Rectal smooth muscle tissue (tissue), 1 donor: Measurements from ENCODE around the gene MCHR1.

Source experiments
- H3K27ac ChIP-seq: one replicate; pipeline ENCODE4 v1.7.0; 2013; ENCODE audit warnings: low read depth, low read length, inconsistent platforms
- H3K27me3 ChIP-seq: one replicate; pipeline ENCODE4 v1.7.0; 2013; ENCODE audit warnings: low read length; ENCODE audit not compliant: control insufficient read depth, insufficient read depth
- H3K36me3 ChIP-seq: one replicate; pipeline ENCODE4 v1.7.0; 2013; ENCODE audit warnings: low read length; ENCODE audit not compliant: control insufficient read depth, insufficient read depth
- H3K4me1 ChIP-seq: one replicate; pipeline ENCODE4 v1.7.0; 2013; ENCODE audit warnings: low read length; ENCODE audit not compliant: control insufficient read depth, insufficient read depth
- H3K4me3 ChIP-seq: one replicate; pipeline ENCODE4 v1.7.0; 2013; ENCODE audit warnings: low read length
- H3K9ac ChIP-seq: one replicate; pipeline ENCODE4 v1.7.0; 2013; ENCODE audit warnings: low read length

Gene MCHR1

DNA sequence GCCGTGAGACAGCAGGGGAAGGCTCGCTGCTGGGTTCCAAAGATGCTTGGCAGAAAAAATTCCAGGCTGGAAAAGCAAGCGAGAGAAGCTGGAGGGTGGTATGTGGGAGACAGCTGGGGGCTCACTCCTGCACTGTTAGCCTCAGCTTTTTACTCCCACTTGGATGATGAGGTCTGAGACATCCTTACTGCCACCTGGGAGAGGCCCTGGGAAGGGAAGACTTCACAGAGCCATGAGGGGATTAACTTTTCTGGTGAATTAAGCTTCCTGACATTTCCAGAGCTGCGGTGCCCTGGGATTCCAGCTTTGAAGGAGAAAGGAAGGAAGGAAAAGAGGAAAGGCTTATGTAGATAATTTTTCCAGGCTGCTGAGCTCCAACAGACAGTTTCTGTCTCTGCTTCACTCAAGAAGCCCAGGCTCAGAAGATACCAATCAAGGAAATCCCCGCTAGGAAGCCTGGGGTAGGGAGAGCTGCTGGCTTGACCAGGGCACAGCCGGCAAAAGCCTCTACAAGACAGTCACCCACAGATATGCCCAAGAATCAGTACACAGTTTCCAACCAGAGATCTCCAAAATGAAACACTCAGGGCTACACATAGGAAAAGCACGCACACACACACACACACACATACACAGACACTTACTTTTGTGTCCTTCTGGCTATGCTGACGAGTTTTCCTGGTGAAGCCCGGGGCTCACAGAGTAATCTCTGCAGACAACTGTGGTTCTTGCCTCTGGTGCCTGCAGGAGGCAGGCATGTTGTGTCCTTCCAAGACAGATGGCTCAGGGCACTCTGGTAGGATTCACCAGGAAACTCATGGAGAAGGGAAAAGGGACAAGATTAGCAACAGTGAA lies 907 bp downstream of the MCHR1 start:
- Histone ChIP-seq H3K4me1 (no peaks in the 10 kb centered on the region), H3K36me3 (no peaks in the 10 kb centered on the region), H3K27ac (no peak overlapping the region), H3K4me3 (peak overlapping the region; percentile 42), H3K9ac (no peak overlapping the region), H3K27me3 (peaks cover 2% of the 10 kb centered on the region)

DNA sequence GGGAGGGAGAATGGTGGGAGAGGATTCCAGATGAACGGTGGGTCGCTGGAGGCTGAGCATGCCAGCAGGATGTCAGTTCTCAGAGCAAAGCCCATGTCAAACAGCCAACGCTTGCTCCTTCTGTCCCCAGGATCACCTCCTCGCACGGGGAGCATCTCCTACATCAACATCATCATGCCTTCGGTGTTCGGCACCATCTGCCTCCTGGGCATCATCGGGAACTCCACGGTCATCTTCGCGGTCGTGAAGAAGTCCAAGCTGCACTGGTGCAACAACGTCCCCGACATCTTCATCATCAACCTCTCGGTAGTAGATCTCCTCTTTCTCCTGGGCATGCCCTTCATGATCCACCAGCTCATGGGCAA lies 1.5 kb downstream of the MCHR1 start:
- peaks cover 2% of the 10 kb centered on the region for H3K27me3 ChIP-seq
- H3K4me1 ChIP-seq: no peaks in the 10 kb centered on the region
- no peak overlapping the region for H3K9ac ChIP-seq
- H3K27ac ChIP-seq: no peak overlapping the region
- H3K4me3 ChIP-seq: no peak overlapping the region
- no peaks in the 10 kb centered on the region for H3K36me3 ChIP-seq

DNA sequence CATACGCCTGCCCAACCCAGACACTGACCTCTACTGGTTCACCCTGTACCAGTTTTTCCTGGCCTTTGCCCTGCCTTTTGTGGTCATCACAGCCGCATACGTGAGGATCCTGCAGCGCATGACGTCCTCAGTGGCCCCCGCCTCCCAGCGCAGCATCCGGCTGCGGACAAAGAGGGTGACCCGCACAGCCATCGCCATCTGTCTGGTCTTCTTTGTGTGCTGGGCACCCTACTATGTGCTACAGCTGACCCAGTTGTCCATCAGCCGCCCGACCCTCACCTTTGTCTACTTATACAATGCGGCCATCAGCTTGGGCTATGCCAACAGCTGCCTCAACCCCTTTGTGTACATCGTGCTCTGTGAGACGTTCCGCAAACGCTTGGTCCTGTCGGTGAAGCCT lies 2.2 kb downstream of the MCHR1 start:
- Histone ChIP-seq H3K9ac (no peak overlapping the region), H3K4me3 (no peak overlapping the region), H3K27me3 (peaks cover 2% of the 10 kb centered on the region), H3K36me3 (no peaks in the 10 kb centered on the region), H3K27ac (no peak overlapping the region), H3K4me1 (no peaks in the 10 kb centered on the region)

DNA sequence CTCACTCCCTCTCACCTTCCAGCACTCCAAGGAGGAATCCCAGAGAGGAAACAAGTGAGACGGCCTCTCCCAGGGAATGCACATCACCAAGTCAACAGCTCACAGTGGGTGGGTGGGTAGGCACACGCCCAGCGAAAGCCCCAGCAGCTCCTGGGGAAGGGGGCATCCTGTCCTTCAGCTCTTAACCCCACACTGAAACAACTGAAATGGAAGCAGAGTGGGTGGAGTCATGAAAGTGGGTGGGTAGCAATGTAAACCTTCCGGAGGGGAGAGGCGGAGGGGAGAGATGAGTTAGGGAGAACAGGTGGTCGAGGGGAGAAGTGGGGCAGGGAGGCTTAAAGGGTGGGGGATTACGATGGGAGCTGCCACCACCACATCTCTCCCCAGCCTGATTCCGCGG lies 5.4 kb downstream of the MCHR1 start:
- Histone ChIP-seq H3K4me3 (no peak overlapping the region), H3K27me3 (no peaks in the 10 kb centered on the region), H3K9ac (no peak overlapping the region), H3K36me3 (no peaks in the 10 kb centered on the region), H3K4me1 (no peaks in the 10 kb centered on the region), H3K27ac (no peak overlapping the region)

DNA sequence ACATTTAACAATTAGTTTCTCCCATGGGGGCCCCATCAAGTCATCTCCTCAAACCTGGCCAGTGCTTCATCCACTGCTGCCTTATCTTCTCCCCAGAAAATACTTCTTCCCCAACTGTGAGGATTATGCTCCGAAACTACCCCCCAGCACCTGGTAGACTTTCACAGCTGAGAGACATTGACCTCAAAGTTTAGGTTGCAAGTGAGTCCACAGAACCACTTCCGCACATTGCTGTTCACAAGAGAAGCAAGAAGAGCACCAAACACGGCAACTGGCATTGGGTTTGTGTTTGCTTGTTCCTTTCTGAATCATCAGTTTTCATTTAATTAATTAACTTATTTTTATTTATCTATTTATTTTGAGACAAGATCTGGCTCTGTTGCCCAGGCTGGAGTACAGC lies 6.1 kb downstream of the MCHR1 start:
- Histone ChIP-seq H3K27me3 (no peaks in the 10 kb centered on the region), H3K36me3 (no peaks in the 10 kb centered on the region), H3K9ac (no peak overlapping the region), H3K4me3 (no peak overlapping the region), H3K27ac (no peak overlapping the region), H3K4me1 (no peaks in the 10 kb centered on the region)

DNA sequence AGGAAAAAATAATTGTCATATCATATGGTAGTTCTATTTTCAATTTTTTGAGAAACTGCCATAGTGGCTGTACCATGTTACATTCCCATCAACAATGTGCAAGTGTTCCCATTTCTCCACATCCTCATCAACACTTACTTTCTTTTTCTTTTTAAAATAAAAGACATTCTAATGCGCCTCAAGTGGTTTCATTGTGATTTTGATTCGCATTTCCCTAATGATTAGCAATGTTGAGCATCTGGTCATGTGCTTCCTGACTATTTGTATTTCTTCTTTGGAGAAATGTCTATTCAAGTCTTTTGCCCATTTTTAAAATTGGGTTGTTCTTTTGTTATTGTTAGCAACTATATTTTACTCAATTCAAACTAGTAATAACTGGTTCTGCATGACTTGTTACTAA lies 8.4 kb downstream of the MCHR1 start:
- H3K9ac ChIP-seq: no peak overlapping the region
- H3K36me3 ChIP-seq: no peaks in the 10 kb centered on the region
- H3K27ac ChIP-seq: no peak overlapping the region
- no peaks in the 10 kb centered on the region for H3K4me1 ChIP-seq
- H3K27me3 ChIP-seq: no peaks in the 10 kb centered on the region
- no peak overlapping the region for H3K4me3 ChIP-seq

DNA sequence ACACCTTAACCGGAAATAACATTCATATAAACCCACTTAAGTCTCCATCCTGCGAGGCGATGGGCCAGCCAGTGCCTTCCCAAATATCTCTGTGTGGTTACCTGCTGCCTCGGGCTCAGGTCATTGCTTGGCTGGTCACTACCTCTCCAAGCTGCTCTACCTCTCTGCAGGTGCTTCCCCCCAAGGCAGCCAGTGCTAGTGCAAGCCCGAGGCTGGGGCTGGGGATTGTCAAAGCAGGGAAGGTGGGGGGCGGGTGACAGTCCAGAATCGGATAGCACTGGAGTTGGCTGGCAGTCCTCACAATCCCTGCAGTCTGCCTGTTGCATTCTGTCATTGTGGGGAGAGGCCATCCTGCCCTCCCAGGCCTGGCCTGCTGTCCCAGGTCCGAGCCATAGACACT lies 11.1 kb downstream of the MCHR1 start:
- Histone ChIP-seq H3K27ac (no peak overlapping the region), H3K4me3 (no peak overlapping the region), H3K4me1 (peaks cover 7% of the 10 kb centered on the region), H3K27me3 (no peaks in the 10 kb centered on the region), H3K9ac (no peak overlapping the region), H3K36me3 (no peaks in the 10 kb centered on the region)

DNA sequence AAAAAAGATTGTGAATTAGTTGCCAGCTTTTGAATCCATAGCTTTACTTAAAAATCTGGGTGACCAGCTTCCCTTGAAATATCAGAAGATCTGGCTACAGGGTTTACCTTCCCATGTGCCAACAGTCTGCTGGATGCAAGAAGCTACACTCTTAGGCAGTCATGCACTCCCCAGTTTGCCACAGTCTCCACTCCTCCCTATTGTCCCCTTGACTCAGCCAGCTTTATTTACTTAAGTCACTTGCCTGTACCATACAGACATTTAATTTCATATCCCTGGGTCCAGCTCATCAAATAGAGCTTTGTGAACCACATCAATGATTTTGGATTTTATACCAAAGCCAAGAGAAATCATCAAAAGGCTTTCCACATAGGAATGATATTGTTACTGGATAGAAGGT lies 12.2 kb downstream of the MCHR1 start:
- Histone ChIP-seq H3K4me3 (no peak overlapping the region), H3K4me1 (peaks cover 7% of the 10 kb centered on the region), H3K27ac (no peak overlapping the region), H3K36me3 (no peaks in the 10 kb centered on the region), H3K27me3 (no peaks in the 10 kb centered on the region), H3K9ac (no peak overlapping the region)

DNA sequence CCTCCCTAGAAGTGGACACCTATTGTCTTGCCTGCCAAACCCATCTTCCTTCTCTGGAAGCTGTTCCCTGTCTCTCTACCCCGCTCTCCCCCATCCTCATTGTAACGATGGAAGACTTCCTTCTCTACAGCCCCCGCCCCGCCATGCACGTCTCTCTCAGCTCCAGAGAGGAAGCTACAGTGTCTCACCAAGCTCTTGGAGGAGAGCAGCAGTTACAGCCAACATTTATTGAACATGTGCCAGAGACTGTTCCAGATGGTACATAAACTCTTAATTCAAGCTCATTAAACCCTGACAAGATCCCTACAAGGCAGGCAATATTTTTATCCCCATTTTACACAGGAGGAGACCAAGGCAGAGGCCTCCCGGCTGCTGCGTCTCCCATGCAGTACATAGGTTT lies 15.1 kb downstream of the MCHR1 start:
- no peaks in the 10 kb centered on the region for H3K36me3 ChIP-seq
- no peaks in the 10 kb centered on the region for H3K27me3 ChIP-seq
- H3K27ac ChIP-seq: no peak overlapping the region
- H3K4me3 ChIP-seq: no peak overlapping the region
- peaks cover 7% of the 10 kb centered on the region for H3K4me1 ChIP-seq
- H3K9ac ChIP-seq: no peak overlapping the region

DNA sequence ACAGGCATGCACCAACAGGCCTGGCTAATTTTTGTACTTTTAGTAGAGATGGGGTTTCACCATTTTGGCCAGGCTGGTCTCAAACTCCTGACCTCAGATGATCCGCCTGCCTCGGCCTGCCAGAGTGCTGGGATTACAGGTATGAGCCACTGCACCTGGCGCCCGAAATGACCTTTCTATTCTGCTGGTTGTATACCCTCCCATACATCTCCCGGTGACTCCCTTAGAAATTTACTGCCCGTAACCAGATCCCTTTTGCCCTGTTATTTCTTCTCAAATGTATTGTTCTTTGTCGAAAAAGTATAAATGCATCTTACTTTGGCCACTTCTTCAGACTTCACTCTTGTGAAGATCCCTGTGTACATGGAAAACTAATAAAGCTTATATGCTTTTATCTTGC lies 22.0 kb downstream of the MCHR1 start:
- Histone ChIP-seq H3K4me1 (no peaks in the 10 kb centered on the region), H3K27ac (no peak overlapping the region), H3K4me3 (no peak overlapping the region), H3K36me3 (no peaks in the 10 kb centered on the region), H3K27me3 (no peaks in the 10 kb centered on the region), H3K9ac (no peak overlapping the region)

DNA sequence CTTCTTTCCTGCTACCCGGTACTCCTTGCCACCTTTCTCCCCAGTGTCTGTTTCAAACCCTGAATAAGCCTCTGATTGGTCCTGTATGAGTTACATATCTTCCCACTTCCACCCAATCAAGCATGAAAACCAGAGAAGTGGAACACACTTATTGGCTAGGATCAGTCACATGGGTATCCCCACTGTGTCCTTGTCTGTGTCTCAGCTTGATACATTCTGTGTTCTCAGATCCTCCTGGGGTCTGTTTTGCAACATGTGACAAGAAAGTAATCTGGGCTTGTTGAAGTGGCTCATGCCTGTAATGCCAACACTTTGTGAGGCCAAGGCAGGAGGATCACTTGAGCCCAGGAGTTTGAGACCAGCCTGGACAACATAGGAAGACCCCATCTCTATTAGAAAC lies 23.9 kb downstream of the MCHR1 start:
- H3K36me3 ChIP-seq: no peaks in the 10 kb centered on the region
- no peak overlapping the region for H3K27ac ChIP-seq
- H3K9ac ChIP-seq: no peak overlapping the region

DNA sequence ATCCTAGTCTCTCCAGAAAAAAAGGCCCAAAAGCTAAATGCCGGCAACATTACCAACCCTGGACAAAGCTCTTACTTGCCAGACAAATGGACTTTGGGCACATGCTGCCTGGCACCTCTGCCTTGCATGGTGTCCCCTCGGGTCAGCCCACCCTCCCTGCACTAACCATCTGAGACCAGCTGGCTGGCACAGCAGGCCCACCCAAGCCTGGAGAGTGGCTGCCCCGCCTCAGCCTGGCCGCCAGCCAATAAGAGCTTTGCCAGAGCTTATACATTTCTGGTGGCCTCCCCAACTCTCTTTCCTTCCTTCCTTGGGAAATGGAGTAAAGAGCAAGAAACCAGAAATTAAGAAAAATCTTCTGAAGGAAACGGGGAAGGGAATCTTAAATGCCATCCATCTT lies 24.5 kb downstream of the MCHR1 start:
- Histone ChIP-seq H3K9ac (no peak overlapping the region), H3K4me1 (no peaks in the 10 kb centered on the region), H3K36me3 (no peaks in the 10 kb centered on the region), H3K27ac (no peak overlapping the region), H3K27me3 (no peaks in the 10 kb centered on the region), H3K4me3 (no peak overlapping the region)

More for the DNA sequence above, 23.9 kb downstream of the MCHR1 start:
- Histone ChIP-seq H3K27me3 (no peaks in the 10 kb centered on the region), H3K4me1 (no peaks in the 10 kb centered on the region), H3K4me3 (no peak overlapping the region)

DNA sequence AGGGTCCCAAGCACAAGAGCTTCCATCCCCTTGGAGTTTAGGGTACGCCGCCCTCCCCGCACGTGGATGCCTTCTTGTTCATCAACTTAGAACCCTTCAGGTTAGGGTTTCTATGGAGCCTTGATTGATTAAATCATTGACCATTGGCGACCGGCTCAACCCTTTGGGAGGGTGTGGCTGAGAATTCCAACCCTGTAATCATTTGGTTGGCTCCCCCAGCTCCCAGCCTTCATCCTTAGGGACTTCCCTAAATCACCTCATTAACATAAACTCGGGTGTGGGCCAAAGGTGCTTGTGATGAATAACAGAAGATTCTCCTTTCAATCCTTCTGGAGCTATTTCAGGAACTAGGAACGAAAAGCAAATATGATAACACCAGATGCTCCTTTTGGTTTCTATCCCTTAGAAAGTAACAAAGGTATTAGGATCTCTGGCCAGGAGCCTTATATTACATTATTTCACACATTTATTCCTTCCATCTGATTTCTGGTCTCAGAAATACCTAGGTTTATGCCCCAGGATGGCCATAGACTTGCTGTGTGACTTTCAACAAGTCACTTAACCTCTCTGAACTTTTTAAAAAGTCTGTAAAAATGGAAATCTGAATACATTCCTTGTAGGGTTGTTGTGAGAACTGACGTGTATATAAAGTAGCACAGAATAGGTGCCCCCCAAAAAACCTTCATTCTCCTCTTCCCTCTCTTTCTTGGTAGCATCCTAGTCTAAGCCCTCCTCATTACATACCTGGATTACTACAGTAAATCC lies 26.8 kb downstream of the MCHR1 start:
- H3K9ac ChIP-seq: no peak overlapping the region
- H3K36me3 ChIP-seq: no peaks in the 10 kb centered on the region
- H3K4me3 ChIP-seq: no peak overlapping the region
- no peaks in the 10 kb centered on the region for H3K27me3 ChIP-seq
- no peak overlapping the region for H3K27ac ChIP-seq
- H3K4me1 ChIP-seq: peaks cover 9% of the 10 kb centered on the region
